HepG2 (cell line): Measurements from ENCODE around the gene SRRT.

ENCODE experiments used
- HMG20A ChIP-seq: IDR thresholded peaks from 2 replicates; pipeline ENCODE4 v1.6.1; 2016; ENCODE audit warnings: borderline replicate concordance
- POLR2A ChIP-seq, 2 experiments: IDR thresholded peaks; 2 replicates each; pipeline ENCODE4 v1.6.1; 2011; ENCODE audit warnings: low read depth in 2 of 2, low read length in 2 of 2, mild to moderate bottlenecking in 1 of 2, moderate library complexity in 1 of 2; ENCODE audit not compliant: insufficient read depth in 1 of 2

- no peak for TF ChIP-seq HMG20A (CRISPR knock-in tag)
- no peak for TF ChIP-seq POLR2A (IDR thresholded peaks at IDR 0.05; ENCODE audit: insufficient read depth in 1 of 2, low read depth in 2 of 2, low read length in 2 of 2)
Observed at GRCh38 chr7:100856871-100857282, 18.0 kb upstream of the SRRT start.
